GM20431 (cell line): ENCODE results near the gene PGGHG.
"Not testable (repeated sequence)": the region's sequence is repeated elsewhere in the genome, so short reads cannot be mapped to it uniquely, and the experiment has no call there.

Source experiments
- in situ Hi-C: fragments of 300-500 bp; cut with MseI, MboI; formaldehyde crosslinking; loops from one replicate; pipeline ENCODE4 v1.15.0; 2020; ENCODE audit warnings: low sequenced_read_pairs; ENCODE audit not compliant: unreplicated experiment

PGGHG gene

GRCh38 chr11:326842-327580 is 38.1 kb downstream of the PGGHG start:
- in situ Hi-C loops: no loop called here

GRCh38 chr11:327581-327923 is 38.6 kb downstream of the PGGHG start:
- in situ Hi-C loops: no loop called here

GRCh38 chr11:328012-328411 is 39.1 kb downstream of the PGGHG start:
- in situ Hi-C loops: no loop called here

GRCh38 chr11:328516-329100 is 39.7 kb downstream of the PGGHG start:
- in situ Hi-C loops: not testable (repeated sequence)

GRCh38 chr11:329886-330253 is 40.9 kb downstream of the PGGHG start:
- in situ Hi-C loops: no loop called here

- in situ Hi-C loops: no loop called here
Observed at GRCh38 chr11:330307-330693, 41.4 kb downstream of the PGGHG start.

- in situ Hi-C loops: no loop called here
Observed at GRCh38 chr11:330694-331357, 41.9 kb downstream of the PGGHG start.

GRCh38 chr11:331358-332060 is 42.6 kb downstream of the PGGHG start:
- in situ Hi-C loops: no loop called here

GRCh38 chr11:332651-333480 is 43.9 kb downstream of the PGGHG start:
- in situ Hi-C loops: no loop called here

- in situ Hi-C loops: not testable (repeated sequence)
Observed at GRCh38 chr11:333616-334263, 44.8 kb downstream of the PGGHG start.

- in situ Hi-C loops: no loop called here
Observed at GRCh38 chr11:334264-334994, 45.5 kb downstream of the PGGHG start.

- in situ Hi-C loops: no loop called here
Observed at GRCh38 chr11:335779-336658, 47.1 kb downstream of the PGGHG start.

- in situ Hi-C loops: no loop called here
Observed at GRCh38 chr11:336659-337198, 47.8 kb downstream of the PGGHG start.

GRCh38 chr11:337711-338110 is 48.8 kb downstream of the PGGHG start:
- in situ Hi-C loops: no loop called here

GRCh38 chr11:339963-340362 is 51.0 kb downstream of the PGGHG start:
- in situ Hi-C loops: no loop called here

GRCh38 chr11:340539-341512 is 51.9 kb downstream of the PGGHG start:
- in situ Hi-C loops: no loop called here

- in situ Hi-C loops: no loop called here
Observed at GRCh38 chr11:342328-342727, 53.4 kb downstream of the PGGHG start.
